HG02885 (cell line): ENCODE data around the gene RERE.

ENCODE experiments used
- ATAC-seq: cut with Tn5 transposase; IDR thresholded peaks from one replicate; pipeline ENCODE4 v1.9.1; 2021; ENCODE audit warnings: mild to moderate bottlenecking; ENCODE audit not compliant: unreplicated experiment, poor library complexity

The RERE gene

GRCh38 chr1:8352886-8353785 is 464.3 kb downstream of the RERE start:
- no peak for ATAC-seq

GRCh38 chr1:8352471-8352845 is 465.0 kb downstream of the RERE start:
- ATAC-seq: no peak

- no peak for ATAC-seq
Measured at GRCh38 chr1:8351693-8352470, 465.6 kb downstream of the RERE start.

DNA sequence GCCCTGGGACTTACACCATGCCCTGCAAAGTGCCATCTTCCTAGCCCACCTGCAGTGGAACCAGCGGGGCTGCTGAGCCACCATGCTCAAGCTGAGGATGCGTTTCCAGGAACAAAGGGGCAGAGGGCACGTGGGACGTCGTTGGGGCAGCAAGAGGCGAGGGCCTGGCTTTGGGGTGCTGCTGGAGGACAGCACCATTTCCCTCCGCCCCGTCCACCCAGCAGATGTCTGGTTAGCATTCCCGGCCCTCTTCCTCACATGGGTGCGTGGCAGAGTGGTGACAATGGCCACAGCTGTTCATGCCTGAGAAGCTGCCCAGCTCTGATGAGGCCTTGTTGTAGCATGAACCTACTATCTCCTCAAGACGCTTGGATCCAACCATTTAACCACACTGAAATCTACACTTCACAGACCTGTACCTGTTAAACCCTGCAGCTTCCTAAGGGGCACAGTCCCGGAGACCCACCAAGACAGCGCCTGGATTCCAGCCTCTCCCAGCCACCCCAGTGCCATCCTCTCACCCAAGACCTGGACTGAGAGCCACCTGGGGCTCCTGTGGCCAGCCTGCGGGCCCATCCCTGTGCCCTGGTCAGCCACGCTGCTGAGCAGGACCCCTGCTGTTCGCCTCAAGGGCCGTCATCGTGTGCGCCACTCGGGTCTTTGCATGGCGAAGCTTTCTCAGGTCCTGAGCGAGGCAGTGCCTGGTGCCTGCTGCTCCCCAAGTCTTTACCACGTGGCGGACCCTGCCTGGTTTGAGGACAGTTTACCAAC is 466.3 kb downstream of the RERE start:
- no peak for ATAC-seq

- ATAC-seq: no peak
Measured at GRCh38 chr1:8349961-8350360, 467.5 kb downstream of the RERE start.

- no peak for ATAC-seq
Measured at GRCh38 chr1:8349473-8349865, 468.0 kb downstream of the RERE start.

GRCh38 chr1:8348777-8349472 is 468.5 kb downstream of the RERE start:
- ATAC-seq: no peak

GRCh38 chr1:8348047-8348776 is 469.2 kb downstream of the RERE start:
- no peak for ATAC-seq

DNA sequence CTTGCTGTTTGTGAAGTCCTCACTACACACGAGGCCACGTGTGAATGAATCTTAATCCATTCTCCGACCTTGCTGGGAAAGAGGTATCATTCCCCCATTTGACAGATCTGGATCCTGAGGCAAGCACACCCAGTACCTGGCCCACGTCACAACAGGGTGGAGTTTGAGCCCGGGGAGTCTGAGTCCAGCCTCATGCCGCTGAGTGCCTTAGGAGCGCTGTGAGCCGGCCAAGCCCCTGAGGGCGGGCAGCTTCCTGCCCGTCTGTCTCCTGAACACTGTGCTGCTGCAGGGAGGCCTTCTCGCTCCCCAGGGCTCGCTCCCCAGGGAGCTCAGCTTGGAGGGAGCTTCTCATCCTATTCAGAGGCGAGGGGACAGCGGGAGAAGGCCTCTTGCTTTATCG is 469.8 kb downstream of the RERE start:
- ATAC-seq: no peak

DNA sequence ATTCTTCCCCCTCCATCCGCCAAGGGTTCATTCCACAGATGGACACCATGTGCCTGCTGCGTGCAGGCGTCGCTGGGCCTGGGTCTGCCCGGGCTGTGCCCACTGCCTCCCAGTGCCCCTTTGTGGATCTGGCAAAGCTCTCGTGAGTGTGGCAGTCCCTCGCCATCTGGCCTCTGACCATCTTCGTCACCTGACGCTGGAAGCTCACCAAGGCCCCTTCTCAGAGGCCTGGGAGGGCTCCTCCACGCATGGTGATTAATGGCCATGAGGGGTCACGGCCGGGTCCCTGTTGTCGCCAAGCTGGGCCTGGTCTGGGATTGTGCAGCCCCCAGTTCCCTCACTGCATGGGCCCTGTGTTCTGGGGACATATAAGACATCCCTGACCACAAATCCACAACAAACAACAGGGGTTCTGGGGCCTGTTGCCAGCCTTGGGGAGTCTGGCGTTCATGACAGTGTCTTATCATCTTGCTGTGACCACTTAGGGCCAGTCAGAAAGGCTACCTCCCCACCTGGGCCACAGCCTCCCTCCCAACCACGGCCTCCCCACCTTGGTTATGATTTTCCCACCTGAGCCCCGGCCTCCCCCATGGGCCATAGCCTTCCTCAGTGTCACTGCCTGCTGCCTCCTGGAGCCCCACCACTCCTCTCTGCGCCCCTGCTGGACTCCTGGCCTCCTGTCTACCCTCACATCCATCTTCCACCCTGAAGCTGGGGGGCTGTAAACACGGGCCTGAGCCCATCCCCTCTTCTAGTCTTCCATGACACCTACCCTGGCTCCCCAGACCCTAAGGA is 471.6 kb downstream of the RERE start:
- ATAC-seq: no peak

DNA sequence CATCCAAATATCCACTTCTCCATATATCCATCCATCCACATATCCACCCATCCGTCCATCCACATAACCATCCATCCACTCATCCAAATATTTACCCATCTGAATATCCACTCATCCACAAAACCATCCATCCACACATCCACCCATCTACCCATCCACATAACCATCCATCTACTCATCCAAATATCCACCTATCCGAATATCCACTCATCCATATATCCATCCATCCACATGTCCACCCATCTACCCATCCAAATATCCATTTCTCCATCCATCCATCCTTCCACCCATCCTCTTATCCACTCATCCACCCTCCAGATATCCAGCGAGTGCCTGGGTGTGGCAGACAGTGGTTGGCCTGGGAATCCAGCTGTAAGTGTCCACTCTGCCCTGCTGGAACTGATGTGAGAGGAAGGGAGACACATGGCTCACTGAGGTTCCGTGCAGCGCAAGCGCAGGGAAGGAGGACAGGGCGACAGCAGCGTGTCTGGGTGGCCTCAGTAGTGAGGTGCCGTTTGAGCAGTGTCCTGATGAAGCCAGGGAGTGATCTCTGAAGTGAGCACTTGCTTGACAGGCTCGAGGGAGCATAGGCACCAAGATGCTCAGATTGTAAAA is 472.4 kb downstream of the RERE start:
- no peak for ATAC-seq

DNA sequence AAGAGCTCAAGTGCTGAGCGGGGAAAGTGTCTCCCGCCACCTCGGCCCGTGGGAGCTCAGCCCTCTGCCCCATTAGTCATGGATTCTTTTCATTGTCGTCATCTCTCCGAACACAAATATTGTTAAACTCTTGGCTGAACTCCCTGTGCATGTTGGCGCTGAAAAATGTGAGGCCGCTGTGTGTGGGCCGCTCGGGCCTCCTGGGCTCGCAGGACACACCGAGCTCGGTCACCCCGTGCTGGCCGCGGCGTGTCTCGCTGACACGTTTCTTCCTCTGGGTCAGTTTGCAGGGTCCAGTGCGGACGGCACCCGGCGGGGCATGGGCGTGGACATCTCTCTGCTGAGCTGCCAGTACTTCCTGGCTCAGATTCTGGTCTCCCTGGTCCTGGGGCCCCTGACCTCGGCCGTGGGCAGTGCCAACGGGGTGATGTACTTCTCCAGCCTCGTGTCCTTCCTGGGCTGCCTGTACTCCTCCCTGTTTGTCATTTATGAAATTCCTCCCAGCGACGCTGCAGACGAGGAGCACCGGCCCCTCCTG is 473.9 kb downstream of the RERE start:
- ATAC-seq: no peak

DNA sequence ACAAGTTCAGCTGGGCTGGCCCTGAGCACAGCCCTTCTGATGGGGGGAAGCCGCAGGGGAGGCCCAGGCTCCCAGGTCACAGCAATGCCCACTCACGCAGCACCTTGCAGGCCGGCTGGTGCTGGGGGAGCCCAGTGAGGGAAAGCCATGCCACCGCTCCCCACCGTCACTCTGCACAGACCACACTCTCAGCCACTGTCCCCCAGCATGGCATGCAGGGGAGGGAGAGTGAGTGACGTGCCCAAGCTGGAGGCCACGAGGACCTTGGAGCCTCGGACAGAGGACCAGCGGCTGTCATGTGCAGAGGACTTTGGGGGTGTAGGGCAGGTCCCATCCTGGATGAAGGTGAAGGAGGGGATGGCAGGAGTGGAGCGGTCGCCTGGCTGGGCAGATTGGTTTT is 474.4 kb downstream of the RERE start:
- ATAC-seq: no peak

GRCh38 chr1:8342325-8342724 is 475.1 kb downstream of the RERE start:
- no peak for ATAC-seq

GRCh38 chr1:8340448-8340847 is 477.0 kb downstream of the RERE start:
- ATAC-seq: no peak

GRCh38 chr1:8339203-8339600 is 478.2 kb downstream of the RERE start:
- no peak for ATAC-seq

DNA sequence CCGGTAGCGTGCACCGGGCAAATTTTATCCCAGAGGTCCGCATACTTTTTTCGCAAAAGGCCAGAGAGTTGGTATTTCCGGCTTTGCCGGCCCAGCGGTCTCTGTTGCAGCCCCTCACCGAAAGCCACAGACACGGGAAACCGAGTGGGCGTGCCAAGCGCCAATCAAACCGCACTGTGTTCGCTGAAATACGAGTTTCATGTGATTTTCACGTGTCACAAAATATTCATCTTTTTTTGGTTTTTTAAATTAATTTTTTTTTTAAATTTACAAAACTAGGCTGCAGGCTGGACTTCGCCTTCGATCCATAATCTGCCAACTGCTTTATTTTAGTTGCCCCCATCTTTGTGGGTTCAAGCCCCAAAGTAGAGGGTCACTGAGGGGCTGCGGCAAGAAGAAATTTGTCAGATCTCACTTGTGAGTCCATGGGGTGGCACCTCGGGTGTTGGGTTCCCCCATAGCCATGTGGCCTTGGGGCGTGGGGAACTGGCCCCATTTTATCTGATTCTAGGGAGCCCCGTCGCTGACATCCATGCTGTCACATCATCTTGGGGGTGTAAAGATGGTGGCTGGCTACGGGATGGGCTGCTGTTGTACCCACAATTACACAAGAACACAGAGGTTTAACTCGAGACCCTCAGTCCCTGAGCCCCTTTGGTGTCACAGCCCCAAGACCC is 478.8 kb downstream of the RERE start:
- ATAC-seq: no peak
